SK-N-DZ (cell line): ENCODE data around the gene DMBT1.

Experiments
- DNase-seq: peaks from one replicate; pipeline ENCODE4 v3.0.0-alpha.2; 2015; ENCODE audit warnings: low spot score

The DMBT1 gene

DNA sequence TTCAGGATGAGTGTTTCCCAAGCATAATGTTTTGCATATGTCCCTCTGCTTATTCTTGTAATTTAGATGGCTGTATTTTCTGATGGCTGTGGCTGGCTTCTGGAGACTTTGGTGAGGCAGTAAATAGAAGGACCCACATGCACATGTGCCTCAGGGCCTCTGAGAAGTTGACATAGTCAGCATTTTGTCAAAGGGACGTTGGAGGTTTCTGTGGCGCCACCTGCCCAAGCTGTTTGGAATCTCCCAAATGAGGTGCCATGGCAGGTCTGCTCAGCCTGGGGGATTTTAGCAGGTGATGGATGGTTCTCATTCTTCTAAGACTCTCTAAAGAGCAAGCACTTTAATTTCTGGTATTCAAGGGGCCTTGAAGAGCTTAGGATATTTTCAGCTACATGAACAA is 109.3 kb downstream of the DMBT1 start:
- DNase-seq = no peak

DNA sequence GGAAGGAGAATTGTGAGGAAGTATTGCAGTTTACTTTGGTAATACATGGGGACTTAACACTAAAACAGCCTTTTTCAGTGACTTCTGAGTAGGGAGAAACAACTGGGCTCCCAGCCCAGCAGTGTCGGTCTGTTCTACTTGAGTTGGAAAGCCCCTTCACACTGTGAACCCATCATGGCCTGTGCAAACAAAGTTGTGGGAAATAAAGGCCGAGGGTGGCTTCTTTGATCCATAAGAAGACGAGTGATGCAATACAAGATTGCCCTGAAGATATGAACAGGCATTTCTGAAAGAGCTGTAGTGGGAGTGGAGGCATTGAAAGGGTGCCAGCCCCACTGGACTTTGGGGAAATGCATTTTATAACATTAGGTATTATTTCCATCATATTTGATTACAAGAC is 110.8 kb downstream of the DMBT1 start:
- DNase-seq = no peak

DNA sequence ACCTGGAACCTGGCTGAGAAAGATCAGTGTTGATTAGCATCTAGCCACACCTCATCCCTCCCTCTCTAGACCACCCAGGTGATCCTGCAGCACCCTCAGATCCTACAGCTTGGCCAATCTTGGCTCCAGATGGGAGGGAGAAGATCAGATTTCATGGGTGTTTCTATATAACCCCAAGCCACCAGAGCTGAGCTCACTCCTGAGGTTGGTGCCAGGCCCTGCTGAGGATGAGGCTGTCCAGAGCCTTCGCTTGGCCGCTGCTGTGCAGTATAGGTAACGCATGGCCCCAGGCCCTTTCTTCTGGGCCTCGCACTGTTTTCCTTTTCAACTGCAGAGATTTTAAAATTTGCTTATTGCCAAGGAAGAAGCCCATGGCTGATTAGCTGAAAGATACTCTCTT is 112.1 kb downstream of the DMBT1 start:
- no peak for DNase-seq

DNA sequence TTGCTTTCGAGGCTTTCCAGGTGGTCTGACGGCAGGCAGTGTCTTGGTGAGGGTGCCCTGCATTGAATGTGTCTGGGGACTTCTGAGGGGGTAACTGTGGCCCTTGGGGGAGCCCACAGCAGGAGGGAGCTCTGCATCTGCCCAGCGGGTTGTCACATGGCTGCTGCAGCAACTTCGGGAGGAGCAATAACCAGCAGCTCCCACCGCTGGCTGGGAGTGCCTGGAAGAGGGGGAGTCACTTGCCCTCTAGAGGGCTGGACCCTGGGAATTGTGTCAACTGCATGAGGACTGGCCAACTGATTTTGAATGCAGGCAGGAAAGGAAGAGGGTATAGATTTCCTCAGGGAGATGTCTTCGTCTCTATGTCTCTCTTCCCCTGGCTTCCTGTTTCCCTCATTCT is 112.7 kb downstream of the DMBT1 start:
- no peak for DNase-seq

DNA sequence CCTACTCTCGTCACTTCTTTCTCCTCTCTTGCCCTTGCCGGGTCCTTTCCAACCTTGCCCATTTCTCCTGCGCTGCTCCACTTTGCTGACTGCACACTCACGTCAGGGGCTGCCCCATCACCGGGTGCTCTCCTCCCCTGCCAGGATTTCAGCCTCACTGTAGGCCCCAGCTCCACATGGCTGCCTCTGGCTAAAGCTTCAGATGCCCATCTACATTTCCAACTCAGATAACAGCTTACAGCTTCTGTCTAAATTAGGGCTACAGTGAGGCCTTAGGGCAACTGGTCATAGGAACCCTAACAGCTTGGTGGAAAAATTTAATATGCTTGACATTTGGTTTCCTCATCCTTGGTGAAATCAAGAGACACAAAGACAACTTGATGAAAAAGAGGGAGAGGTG is 113.2 kb downstream of the DMBT1 start:
- DNase-seq = no peak

DNA sequence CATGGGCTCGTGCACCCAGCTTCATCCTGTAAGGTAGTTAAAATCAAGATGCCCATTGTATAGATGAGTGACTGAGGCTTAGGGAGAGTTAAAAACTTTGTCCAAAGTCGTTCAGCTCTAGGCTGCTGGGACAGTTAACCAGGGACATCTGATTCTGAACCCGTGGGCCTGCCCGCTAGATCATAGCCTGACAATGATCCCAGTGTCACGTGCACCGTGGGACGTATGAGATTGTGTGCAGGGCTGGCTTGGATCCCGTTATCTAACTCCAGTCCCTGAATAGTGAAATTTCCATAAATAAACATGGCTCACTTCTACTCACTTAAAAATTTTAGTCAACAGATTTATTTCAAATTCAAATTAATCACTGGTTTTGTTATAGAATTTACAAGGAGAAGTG is 114.2 kb downstream of the DMBT1 start:
- no peak for DNase-seq

DNA sequence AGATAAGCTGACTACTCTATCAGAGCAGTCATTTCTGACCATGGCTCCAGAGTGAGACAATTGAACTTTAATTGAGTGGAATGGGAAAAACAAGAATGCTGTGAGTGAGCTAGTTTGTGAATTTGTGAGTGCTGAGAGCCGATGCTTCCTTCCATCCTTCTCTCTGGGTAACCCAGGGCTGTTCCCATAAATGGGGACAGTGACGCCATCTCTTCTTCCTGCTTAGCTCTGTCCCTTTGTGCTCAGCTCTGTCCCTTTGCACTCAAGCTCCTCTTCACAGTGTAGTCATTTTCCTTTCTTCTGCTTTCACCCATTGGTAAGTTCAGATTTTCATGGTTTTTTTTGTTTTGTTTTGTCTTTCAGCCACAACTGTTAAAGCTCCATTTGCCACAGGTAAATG is 114.7 kb downstream of the DMBT1 start:
- no peak for DNase-seq

DNA sequence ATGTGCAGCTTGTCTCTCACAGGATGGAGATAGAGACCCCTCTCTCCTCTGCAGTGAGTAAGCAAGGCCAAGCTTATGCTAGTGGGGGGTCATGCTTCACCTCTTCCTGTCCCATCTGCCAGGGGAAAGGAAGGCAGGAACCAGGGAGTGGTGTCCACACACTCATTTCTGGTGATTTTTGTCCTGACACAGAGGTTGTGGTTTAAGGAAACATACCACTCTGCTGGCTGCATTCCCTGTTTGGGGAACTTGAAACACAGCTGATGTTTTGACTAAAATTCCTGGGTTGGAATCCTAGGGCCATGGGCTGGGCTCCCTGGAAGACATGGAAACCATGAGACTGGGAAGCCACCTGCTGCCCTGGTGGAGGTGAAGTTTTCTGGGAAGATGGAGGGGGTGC is 117.7 kb downstream of the DMBT1 start:
- DNase-seq = no peak

DNA sequence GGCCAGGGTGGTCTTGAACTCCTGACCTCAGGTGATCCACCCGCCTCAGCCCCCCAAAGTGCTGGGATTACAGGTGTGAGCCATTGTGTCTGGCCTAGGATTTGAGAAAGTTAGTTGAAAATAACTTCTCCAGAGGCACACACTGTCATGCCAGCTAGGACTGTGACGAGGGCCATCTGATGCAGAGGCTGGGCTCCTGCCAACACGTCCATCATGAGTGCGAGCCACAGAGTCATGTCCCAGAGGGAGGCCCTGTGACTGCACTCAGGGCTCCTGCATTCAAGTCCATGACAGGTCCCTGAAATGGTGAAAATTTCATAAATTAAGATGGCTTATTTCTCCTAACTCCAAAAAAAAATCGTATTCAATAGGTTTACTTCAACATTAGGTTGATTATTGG is 122.0 kb downstream of the DMBT1 start:
- DNase-seq = no peak

DNA sequence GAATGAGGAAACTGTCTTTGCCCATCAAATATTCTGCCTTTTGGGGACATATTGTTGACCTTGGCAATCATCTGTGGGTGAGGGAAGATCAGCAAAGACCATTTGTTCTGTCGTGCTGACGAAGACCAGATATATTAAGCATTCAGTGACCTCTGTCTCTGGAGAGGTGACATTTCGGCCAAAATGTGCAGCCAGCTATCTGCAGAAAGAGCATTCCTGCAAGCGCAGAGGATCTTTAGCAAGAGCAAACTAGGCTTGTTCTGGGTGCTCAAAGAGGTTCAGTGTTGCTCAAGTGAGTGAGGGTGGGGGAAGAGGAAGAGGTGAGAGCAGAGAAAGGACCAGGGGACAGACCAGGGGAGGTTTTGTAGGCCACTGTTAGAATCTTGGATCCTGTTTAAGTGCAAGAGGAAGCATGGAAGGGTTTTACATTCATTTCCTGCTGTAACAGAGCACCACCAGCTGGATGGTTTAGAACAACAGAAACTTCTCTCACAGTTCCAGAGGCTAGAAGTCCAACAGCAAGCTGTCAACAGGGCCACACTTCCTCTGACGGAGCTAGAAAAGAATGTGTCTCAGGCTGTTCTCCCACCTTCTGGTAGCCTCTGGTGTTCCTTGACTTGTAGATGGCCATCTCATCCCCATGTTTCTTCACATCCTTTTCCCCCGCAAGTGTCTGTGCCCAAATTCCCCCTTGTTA is 127.9 kb downstream of the DMBT1 start:
- DNase-seq = no peak

DNA sequence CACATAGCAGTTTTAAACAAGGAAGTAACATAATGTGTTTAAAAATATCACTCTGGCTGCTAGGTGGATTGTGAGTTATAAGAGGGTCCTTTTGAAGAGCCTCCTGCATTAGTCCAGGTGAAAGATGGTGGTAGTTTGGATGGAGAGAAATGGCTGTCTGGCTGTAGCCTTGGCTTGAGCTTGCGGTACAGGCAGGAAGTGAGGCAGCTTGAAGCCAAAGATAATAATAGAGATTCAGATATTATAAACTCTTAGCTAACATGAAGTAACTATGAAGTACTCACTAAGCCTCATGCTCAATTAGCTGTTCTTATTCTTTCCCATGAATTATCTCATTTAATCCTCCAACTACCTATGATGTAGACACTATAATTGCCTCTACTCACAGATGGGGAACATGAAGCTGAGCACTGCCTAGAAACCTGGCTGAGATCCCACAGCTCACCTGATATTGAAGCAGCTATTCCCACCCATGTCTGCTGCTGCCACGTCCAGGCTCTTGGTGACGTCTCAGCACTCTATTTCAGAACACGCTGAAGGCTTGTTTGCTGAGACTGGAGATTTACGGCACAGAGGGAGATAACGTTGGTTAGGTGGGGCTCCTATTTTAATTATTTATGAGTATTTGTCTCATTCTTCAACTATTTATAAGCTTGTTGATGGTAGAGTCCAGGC is 128.7 kb downstream of the DMBT1 start:
- DNase-seq = no peak

DNA sequence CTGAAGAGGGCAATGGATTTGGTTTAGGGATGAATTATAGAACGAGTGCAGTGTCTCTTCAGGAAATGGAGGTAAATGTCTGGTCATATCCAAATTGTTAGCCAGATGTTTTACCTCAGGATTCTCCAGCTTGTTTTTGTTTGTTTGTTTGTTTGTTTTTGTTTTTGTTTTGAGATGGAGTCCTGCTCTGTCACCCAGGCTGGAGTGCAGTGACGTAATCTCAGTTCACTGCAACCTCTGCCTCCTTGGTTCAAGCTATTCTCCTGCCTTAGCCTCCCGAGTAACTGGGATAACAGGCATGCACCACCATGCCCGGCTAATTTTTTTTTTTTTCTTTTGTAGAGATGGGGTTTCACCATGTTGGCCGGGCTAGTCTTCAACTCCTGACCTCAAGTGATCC is 132.2 kb downstream of the DMBT1 start:
- DNase-seq = no peak
